Activated naive CD8-positive, alpha-beta T cell treated with anti-CD3 and anti-CD28 coated beads, Interleukin-2, amount 50 U/mL, for 24 hours (primary cell): ENCODE data around the gene ARMC6.

ENCODE experiments used
- ATAC-seq: fragments of 150-1000 bp; cut with Tn5 transposase; one replicate; pipeline ENCODE4 v1.10.0; 2021
- DNase-seq: peaks from one replicate; pipeline ENCODE4 v3.0.0; 2021
- H3K27ac Mint-ChIP-seq: one replicate; pipeline ENCODE4 v1.8.0; 2021; ENCODE audit warnings: mild to moderate bottlenecking, mixed read lengths
- H3K27me3 Mint-ChIP-seq: one replicate; pipeline ENCODE4 v1.8.0; 2021; ENCODE audit warnings: mixed read lengths
- H3K36me3 Mint-ChIP-seq: one replicate; pipeline ENCODE4 v1.8.0; 2021; ENCODE audit warnings: low read depth, mixed read lengths
- H3K4me1 Mint-ChIP-seq: one replicate; pipeline ENCODE4 v1.8.0; 2021; ENCODE audit warnings: mixed read lengths
- H3K4me3 Mint-ChIP-seq: one replicate; pipeline ENCODE4 v1.8.0; 2021; ENCODE audit warnings: mild to moderate bottlenecking, moderate library complexity, mixed read lengths
- H3K9me3 Mint-ChIP-seq: one replicate; pipeline ENCODE4 v1.8.0; 2021; ENCODE audit warnings: mixed read lengths

ARMC6 gene

DNA sequence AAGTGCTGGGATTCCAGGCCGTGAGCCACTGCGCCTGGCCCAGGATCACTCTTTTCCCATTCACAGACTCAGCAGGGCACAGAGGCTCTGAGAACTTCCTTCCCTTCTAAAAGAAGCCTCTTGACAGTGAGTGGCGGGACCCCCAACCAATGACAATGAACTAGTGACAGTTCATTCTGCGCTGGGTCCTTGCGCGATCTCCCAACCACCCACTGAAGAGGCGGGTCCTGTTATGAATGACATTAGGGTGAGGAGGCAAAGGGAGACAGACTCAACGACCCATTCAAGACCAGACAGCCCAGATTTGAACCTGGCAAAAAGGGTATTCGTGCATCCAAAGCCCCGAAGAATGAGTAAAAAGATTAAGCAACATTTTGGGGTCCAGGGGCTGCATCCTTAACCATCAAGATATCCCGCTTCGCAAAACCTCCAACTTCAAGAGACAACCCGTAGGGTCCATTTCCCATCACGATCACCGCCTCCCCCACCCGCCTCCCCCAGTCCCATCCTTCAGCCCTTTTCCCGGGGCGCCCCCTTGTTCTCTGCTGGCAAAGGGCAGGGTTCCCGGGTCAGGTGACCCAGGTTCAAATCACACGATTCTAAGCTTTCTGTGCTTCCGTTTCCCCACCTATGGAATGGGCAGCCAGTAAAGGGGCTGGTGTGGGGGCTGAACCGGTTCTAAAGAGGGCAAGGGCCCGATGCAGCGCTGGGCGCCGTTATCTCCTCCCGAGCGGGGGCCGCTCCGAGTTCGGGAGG is 805 bp upstream of the ARMC6 start:
- H3K27ac Mint-ChIP-seq: peak overlapping the region; percentile 98
- H3K36me3 Mint-ChIP-seq: peaks cover 48% of the 10 kb centered on the region
- DNase-seq (peak; percentile 87), ATAC-seq (peak; percentile 74)
- H3K4me3 Mint-ChIP-seq: peak overlapping the region; percentile 94
- H3K9me3 Mint-ChIP-seq: no peaks in the 10 kb centered on the region
- no peaks in the 10 kb centered on the region for H3K27me3 Mint-ChIP-seq
- peaks cover 43% of the 10 kb centered on the region for H3K4me1 Mint-ChIP-seq

GRCh38 chr19:19033176-19033425 is 302 bp upstream of the ARMC6 start:
- no peaks in the 10 kb centered on the region for H3K9me3 Mint-ChIP-seq
- H3K27me3 Mint-ChIP-seq: no peaks in the 10 kb centered on the region
- H3K4me1 Mint-ChIP-seq: peaks cover 42% of the 10 kb centered on the region
- DNase-seq: no peak
- no peak for ATAC-seq
- H3K27ac Mint-ChIP-seq: peak overlapping the region; percentile 98
- H3K36me3 Mint-ChIP-seq: peaks cover 47% of the 10 kb centered on the region
- peak overlapping the region; percentile 97 for H3K4me3 Mint-ChIP-seq

- Mint-ChIP-seq H3K36me3 (peaks cover 43% of the 10 kb centered on the region), H3K9me3 (no peaks in the 10 kb centered on the region), H3K4me1 (peaks cover 43% of the 10 kb centered on the region), H3K4me3 (peak overlapping the region; percentile 97), H3K27me3 (no peaks in the 10 kb centered on the region), H3K27ac (peak overlapping the region; percentile 99)
- peak; percentile 65 for ATAC-seq
- peak; percentile 77 for DNase-seq
Measured at GRCh38 chr19:19034204-19034624, 811 bp downstream of the ARMC6 start.

- Mint-ChIP-seq H3K4me3 (no peak overlapping the region), H3K4me1 (peaks cover 28% of the 10 kb centered on the region), H3K36me3 (peaks cover 32% of the 10 kb centered on the region), H3K27ac (peak overlapping the region; percentile 59), H3K27me3 (no peaks in the 10 kb centered on the region), H3K9me3 (no peaks in the 10 kb centered on the region)
- no peak for ATAC-seq
- DNase-seq: no peak
Measured at GRCh38 chr19:19039901-19040300, 6.5 kb downstream of the ARMC6 start.

DNA sequence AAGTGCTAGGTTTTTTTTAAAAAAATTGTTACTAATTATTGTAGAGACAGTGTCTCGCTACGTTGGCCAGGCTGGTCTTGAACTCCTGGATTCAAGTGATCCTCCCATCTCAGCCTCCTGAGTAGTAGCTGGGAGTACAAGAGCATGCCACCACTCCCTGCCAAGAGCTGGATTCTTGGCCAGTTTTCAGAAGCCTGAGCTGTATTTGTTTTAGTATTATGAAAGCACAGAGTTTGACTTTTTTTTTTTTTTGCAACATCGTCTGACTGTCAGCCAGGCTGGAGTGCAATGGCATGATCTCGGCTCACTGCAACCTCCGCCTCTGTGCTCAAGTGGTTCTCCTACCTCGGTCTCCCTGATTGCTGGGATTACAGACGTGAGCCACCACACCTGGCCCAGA is 7.0 kb downstream of the ARMC6 start:
- Mint-ChIP-seq H3K27ac (peak overlapping the region; percentile 59), H3K4me1 (peaks cover 26% of the 10 kb centered on the region), H3K4me3 (no peak overlapping the region), H3K27me3 (no peaks in the 10 kb centered on the region), H3K9me3 (no peaks in the 10 kb centered on the region), H3K36me3 (peaks cover 35% of the 10 kb centered on the region)
- ATAC-seq (no peak), DNase-seq (no peak)

GRCh38 chr19:19042732-19043280 is 9.4 kb downstream of the ARMC6 start:
- H3K27ac Mint-ChIP-seq: no peak overlapping the region
- no peak for DNase-seq
- H3K36me3 Mint-ChIP-seq: peaks cover 32% of the 10 kb centered on the region

DNA sequence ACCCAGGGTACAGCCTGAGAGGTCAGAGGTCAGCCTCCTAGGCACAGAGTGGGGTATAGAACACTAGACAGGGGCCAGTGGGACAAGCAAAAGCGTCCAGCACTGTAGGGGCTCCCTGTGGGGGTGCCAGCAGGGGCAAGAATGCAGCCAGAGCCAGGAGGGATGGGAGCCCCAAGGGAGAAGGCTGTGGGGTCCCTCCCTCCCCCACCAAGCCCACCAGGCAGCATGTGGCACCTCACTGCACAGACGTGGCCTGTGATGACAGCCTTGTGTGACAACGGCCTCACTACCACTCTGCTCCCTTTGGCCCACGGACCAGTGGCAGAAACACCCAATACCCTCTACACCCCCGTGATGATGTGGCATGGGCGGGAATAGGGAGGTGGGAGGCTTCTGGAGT is 10.1 kb downstream of the ARMC6 start:
- Mint-ChIP-seq H3K4me3 (no peak overlapping the region), H3K27ac (no peak overlapping the region), H3K36me3 (peaks cover 31% of the 10 kb centered on the region), H3K9me3 (no peaks in the 10 kb centered on the region), H3K27me3 (no peaks in the 10 kb centered on the region), H3K4me1 (peaks cover 14% of the 10 kb centered on the region)
- ATAC-seq (no peak), DNase-seq (no peak)

More at GRCh38 chr19:19042732-19043280, 9.4 kb downstream of the ARMC6 start:
- Mint-ChIP-seq H3K4me3 (no peak overlapping the region), H3K27me3 (no peaks in the 10 kb centered on the region), H3K9me3 (no peaks in the 10 kb centered on the region), H3K4me1 (peaks cover 14% of the 10 kb centered on the region)
- ATAC-seq: no peak

GRCh38 chr19:19043881-19044280 is 10.5 kb downstream of the ARMC6 start:
- no peak overlapping the region for H3K27ac Mint-ChIP-seq
- H3K4me1 Mint-ChIP-seq: peaks cover 14% of the 10 kb centered on the region
- no peaks in the 10 kb centered on the region for H3K9me3 Mint-ChIP-seq
- H3K4me3 Mint-ChIP-seq: no peak overlapping the region
- DNase-seq: no peak
- peaks cover 34% of the 10 kb centered on the region for H3K36me3 Mint-ChIP-seq
- H3K27me3 Mint-ChIP-seq: no peaks in the 10 kb centered on the region
- ATAC-seq: no peak

- Mint-ChIP-seq H3K9me3 (no peaks in the 10 kb centered on the region), H3K4me1 (no peaks in the 10 kb centered on the region), H3K36me3 (peaks cover 43% of the 10 kb centered on the region), H3K27me3 (no peaks in the 10 kb centered on the region), H3K27ac (no peak overlapping the region), H3K4me3 (no peak overlapping the region)
- no peak for DNase-seq
- ATAC-seq: no peak
Measured at GRCh38 chr19:19049406-19049805, 16.0 kb downstream of the ARMC6 start.

GRCh38 chr19:19050104-19050503 is 16.7 kb downstream of the ARMC6 start:
- ATAC-seq (no peak), DNase-seq (no peak)
- H3K4me3 Mint-ChIP-seq: no peak overlapping the region
- peaks cover 40% of the 10 kb centered on the region for H3K36me3 Mint-ChIP-seq
- H3K27me3 Mint-ChIP-seq: no peaks in the 10 kb centered on the region
- no peaks in the 10 kb centered on the region for H3K4me1 Mint-ChIP-seq
- no peaks in the 10 kb centered on the region for H3K9me3 Mint-ChIP-seq
- H3K27ac Mint-ChIP-seq: no peak overlapping the region

GRCh38 chr19:19050731-19051130 is 17.3 kb downstream of the ARMC6 start:
- Mint-ChIP-seq H3K27me3 (no peaks in the 10 kb centered on the region), H3K27ac (no peak overlapping the region), H3K4me1 (no peaks in the 10 kb centered on the region), H3K4me3 (no peak overlapping the region), H3K36me3 (peaks cover 39% of the 10 kb centered on the region), H3K9me3 (no peaks in the 10 kb centered on the region)
- DNase-seq (no peak), ATAC-seq (no peak)

DNA sequence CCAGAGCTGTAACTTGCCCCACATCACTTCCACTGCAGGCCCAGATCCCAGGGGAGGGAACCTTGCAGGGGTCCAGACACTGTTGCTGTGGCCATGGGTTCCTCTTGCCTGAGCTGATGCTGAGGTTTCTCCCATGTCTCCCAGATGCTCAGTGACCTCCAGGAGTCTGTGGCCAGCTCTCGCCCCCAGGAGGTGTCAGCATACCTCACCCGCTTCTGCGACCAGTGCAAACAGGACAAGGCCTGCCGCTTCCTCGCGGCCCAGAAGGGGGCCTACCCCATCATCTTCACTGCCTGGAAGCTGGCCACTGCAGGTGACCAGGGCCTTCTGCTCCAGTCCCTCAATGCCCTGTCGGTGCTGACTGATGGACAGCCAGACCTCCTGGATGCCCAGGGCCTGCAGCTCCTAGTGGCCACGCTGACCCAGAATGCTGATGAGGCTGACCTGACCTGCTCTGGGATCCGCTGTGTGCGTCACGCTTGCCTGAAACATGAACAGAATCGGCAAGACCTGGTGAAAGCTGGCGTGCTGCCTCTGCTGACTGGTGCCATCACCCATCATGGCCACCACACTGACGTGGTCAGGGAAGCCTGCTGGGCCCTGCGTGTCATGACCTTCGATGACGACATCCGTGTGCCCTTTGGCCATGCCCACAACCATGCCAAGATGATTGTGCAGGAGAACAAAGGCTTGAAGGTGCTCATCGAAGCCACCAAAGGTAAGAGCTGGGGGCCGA is 18.2 kb downstream of the ARMC6 start:
- Mint-ChIP-seq H3K27me3 (no peaks in the 10 kb centered on the region), H3K27ac (no peak overlapping the region), H3K36me3 (peaks cover 37% of the 10 kb centered on the region), H3K9me3 (no peaks in the 10 kb centered on the region), H3K4me3 (no peak overlapping the region), H3K4me1 (no peaks in the 10 kb centered on the region)
- ATAC-seq: no peak
- no peak for DNase-seq

DNA sequence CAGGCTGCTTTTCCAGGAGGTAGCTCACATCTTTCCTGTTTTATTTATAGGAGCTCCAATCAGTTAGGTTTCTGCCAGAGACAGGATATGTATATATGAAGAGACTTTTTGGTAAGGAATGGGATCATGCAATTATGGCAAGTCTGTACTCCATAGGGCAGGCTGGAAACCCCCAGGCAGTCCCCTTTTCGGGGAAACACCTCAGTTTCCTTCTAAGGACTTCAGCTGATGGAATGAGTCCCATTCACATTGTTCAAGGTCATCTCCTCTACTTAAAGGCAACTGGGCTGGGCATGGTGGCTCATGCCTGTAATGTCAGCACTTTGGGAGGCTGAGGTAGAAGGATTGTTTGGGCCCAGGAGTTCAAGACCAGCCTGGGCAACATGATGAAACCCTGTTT is 19.5 kb downstream of the ARMC6 start:
- no peak for DNase-seq
- Mint-ChIP-seq H3K36me3 (peaks cover 26% of the 10 kb centered on the region), H3K9me3 (no peaks in the 10 kb centered on the region)

DNA sequence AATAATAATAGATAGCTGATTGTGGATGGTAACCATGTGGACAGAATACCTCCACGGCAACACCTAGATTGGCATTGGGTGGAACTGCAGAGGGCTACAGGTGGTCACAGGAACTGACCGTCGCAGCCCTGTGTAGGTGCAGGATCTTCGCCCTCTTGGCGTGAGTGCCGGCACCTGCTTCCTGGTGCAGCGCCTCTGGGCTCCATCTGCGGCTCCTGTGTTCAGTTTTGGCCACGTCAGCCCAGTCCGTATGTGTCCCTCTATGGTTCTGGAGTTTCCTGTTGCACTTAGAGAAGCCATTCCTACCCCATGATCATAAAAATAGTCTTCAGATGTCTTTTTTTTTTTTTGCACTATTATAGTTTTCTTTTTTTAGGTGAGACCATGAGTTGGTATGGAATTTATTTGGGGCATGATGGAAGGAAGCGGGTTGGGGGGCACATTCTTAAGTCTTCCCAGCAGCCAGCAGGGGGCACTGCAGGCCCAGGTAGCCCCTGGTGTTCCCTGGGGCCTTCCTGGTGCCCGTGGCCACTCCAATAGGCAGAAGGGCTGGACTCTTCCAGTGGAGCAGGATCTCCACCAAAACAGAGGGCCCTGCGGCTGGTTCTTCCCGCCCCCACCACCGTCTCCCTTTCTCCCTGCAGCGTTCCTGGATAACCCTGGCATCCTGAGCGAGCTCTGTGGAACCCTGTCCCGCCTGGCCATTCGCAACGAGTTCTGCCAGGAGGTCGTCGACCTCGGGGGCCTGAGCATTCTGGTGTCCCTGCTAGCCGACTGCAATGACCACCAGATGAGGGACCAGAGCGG is 20.3 kb downstream of the ARMC6 start:
- H3K27me3 Mint-ChIP-seq: no peaks in the 10 kb centered on the region
- no peak overlapping the region for H3K4me3 Mint-ChIP-seq
- peak; percentile 63 for DNase-seq
- H3K27ac Mint-ChIP-seq: no peak overlapping the region
- H3K9me3 Mint-ChIP-seq: no peaks in the 10 kb centered on the region
- H3K36me3 Mint-ChIP-seq: peaks cover 23% of the 10 kb centered on the region
- ATAC-seq: no peak
- H3K4me1 Mint-ChIP-seq: no peaks in the 10 kb centered on the region

More for the DNA sequence above, 19.5 kb downstream of the ARMC6 start:
- Mint-ChIP-seq H3K4me3 (no peak overlapping the region), H3K27me3 (no peaks in the 10 kb centered on the region), H3K4me1 (no peaks in the 10 kb centered on the region), H3K27ac (no peak overlapping the region)
- ATAC-seq: no peak
